EL (cell line): ENCODE results near the gene GRAP2.
"Not testable (repeated sequence)": the region's sequence is repeated elsewhere in the genome, so short reads cannot be mapped to it uniquely, and the experiment has no call there.

Experiments
- DNase-seq: peaks from one replicate; pipeline ENCODE4 v3.0.0-alpha.2; 2016

Gene GRAP2

GRCh38 chr22:39970742-39971141, 69.9 kb downstream of the GRAP2 start:
- DNase-seq: no peak

- DNase-seq: no peak
Measured at GRCh38 chr22:39972641-39973040, 71.8 kb downstream of the GRAP2 start.

DNA sequence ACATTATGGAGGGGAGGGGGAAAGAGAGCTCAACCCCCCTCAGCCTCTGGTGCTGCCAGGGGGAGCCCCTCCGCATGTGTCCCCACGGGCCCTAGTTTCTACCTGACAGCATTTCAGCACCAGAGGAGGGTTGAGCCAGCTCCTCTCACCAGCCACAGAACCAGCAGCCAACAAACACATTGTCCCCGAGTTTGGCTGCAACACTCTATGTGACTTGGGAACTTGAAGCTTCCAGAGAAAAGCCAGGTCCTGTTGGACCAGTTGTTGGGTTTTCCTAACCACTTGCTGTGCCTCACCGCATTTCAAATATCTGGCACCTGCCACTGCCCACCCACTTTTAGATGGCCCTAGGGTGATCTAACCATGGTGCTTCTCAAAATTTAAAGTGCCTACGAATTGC, 72.8 kb downstream of the GRAP2 start:
- no peak for DNase-seq

DNA sequence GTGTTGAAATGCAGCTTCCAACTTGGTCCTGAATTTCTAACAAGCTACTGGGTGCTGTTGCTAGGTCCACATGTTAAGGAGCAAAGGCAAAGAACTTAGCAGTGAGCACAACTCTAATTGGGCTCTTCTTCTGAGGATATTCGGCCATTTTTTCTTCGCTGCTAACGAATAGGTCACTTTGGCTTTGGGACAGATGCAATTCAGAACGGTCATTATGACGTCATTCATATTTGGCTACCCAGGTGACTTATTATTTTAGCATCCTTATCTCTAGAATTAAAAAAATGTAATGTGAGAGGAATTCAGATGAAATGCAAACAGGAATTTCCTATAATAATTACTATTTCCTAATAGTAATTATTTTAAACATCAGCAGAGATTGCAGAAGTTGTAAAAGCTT, 73.2 kb downstream of the GRAP2 start:
- no peak for DNase-seq

DNA sequence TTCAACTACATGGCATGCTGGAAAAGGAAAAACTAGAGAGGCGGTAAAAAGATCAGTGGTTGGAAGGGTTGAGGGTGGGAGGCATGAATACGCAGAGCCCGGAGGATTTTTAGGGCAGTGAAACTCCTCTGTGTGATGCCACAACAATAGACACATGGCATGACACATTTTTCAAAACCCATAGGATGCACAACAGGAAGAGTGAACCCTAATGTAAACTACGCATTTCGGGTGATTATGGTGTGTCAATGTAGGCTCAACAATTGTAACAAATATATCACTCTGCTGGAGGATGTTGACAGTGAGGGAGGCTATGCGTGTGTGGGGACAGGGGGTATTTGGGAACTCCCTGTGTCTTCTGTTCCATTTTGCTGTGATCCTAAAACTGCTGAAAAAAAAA, 78.2 kb downstream of the GRAP2 start:
- no peak for DNase-seq

GRCh38 chr22:39979458-39979857, 78.6 kb downstream of the GRAP2 start:
- no peak for DNase-seq

- DNase-seq: no peak
Measured at GRCh38 chr22:39980596-39980995, 79.7 kb downstream of the GRAP2 start.

- DNase-seq: no peak
Measured at GRCh38 chr22:39983346-39983745, 82.5 kb downstream of the GRAP2 start.

DNA sequence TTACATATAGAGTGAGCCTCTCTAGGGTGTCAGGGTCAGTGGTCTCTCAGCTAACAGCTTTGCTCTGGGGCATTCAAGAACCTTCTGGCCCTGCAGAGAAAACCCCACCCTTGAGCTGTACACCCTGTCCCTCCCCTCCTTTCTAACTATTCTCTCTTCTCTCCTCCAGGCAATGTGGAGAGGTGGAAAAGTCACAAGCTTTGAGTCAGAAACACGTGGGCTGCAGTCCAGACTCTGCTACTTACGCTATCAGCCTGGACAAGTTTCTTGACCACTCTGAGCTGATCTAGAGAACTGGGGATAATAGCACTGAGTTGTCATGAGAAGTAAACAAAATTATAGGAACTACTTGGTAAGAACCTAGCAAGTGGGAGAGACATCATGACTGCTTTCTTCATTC, 83.1 kb downstream of the GRAP2 start:
- no peak for DNase-seq

DNA sequence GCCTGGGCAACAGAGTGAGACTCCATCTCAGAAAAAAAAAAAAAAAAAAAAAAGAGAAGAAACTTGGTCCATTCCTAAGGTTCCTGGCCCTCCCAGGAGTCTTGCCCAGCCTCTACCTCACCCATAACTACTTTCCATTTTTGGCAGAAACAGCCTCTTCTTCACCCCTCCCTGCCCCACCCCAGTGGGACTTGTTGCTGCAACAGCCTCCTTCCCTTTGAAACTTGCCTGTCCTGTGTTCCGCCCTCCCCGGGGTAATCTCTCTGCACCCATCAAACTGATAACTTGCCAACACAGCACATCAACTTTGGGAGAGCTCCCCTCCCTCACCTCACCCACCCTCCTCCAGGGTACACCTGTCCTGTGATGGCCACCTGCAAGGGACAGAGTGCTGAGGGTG, 83.9 kb downstream of the GRAP2 start:
- DNase-seq: no peak

DNA sequence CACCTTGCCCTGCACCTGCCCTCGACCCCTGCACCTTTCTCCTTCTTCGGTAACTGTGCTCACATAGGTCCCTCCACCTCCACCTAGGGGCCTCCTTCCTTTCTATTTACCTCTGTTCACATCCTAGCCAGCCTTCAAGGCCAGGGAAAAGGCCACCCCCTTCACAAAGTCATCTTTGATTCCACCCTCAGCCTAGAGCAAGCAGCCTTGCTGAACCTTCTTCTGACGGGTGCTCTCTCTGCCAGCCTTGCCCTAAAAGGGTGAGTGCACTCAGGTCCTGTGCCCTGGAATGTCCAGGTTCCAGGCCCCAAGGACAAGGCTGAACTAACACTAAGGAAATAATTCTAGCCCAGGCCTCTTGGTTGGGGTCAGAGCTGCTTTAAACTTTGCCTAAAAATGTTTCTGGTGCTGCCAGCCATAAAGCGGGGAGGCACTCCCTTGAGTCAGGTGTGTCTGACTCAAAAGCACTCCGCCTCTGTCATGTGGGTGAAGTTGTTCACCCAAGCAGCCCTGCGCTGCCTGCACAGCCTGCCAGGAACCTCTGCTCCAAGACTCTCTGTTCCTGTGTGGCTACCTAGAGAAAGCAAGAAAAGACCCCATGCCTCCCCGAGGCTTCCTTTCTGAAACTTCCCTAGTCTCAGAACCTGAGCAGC, 84.6 kb downstream of the GRAP2 start:
- no peak for DNase-seq

- DNase-seq: no peak
Measured at GRCh38 chr22:39988386-39989114, 87.7 kb downstream of the GRAP2 start.

DNA sequence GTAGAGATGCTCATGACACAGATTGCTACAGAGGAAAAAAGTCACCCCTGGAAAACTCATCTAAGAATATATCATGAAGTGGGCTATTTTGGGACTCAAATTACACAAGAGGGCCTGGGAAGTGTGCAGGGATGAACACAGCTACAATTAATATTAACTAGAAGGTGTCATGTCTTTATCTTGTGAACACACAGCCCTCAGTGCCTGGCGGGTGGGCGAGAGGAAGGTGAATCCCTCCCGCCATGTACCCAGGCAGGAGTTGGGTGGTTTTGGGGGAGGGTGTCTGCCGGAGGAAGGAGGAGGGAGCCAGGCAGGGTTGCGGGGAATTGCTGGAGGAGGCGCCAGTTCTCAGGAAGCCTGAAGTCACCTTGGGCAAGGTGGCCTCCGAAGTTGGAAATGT, 88.7 kb downstream of the GRAP2 start:
- no peak for DNase-seq

- no peak for DNase-seq
Measured at GRCh38 chr22:39990686-39991085, 89.8 kb downstream of the GRAP2 start.

- DNase-seq: no peak
Measured at GRCh38 chr22:39991159-39991860, 90.4 kb downstream of the GRAP2 start.

- DNase-seq: no peak
Measured at GRCh38 chr22:39992088-39992826, 91.4 kb downstream of the GRAP2 start.

DNA sequence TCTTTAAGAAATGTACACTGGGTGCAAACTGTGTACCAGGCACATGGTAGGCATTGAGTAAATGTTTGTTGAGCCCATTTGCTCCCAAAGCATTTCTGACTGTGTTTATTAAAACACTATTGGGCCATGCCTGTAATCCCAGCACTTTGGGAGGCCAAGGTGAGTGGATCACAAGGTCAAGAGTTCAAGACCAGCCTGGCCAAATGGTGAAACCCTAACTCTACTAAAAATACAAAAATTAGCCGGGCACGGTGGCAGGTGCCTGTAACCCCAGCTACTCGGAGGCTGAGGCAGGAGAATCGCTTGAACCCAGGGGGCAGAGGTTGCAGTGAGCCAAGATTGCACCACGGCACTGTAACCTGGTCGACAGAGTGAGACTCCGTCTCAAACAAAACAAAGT, 92.0 kb downstream of the GRAP2 start:
- not testable (repeated sequence) for DNase-seq

DNA sequence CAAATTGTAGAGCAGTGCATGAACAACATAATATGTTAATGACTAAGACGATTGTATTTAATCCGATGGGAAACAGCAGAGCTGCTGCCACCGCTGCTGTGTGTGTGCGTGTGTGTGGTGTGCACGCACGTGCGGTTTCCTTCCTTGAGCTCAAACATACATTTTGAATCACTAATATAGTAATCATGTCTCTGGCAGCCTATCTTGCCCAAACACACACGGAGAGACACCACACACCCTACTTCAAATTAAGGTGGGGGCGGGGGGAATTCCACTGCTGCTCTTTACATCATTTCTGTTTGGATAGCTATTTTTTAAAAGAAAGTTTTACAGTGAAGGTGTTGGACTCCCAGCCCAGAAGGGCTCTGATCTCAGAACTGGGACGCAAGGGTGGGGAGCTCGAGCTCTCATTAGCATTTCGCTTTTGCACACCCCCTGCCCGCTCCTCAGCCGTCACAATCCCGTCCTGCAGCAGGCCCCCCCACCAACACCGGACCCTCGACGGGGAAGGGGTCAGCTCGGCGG, 93.2 kb downstream of the GRAP2 start:
- no peak for DNase-seq

DNA sequence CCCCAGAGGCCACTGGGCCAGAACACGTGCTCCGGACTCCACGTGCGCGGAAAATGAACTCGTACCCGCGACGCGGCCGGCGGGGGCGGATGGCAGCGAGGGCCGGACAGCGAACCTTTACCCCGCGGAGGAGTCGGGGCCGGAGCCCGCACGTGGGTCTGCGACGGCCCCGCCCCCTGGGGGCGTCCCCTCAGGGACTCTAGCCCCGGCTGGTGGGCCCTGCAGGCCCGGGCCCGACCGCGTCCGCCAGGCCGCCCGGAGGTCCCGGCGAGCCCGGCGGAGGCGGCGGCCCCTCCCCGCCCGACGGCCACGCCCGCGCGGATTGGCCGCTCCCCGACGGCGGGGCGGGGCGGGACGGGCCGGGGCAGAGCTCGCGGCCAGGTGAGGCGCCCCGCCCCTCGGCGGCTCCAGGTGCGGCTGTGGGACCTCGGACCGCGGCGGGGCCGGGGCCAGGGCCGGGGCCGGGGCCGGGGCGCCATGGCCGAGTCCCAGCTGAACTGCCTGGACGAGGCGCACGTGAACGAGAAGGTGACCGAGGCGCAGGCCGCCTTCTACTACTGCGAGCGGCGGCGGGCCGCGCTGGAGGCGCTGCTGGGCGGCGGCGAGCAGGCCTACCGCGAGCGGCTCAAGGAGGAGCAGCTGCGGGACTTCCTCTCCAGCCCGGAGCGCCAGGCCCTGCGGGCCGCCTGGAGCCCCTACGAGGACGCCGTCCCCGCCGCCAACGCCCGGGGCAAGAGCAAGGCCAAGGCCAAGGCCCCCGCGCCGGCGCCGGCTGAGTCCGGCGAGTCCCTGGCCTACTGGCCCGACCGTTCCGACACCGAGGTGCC, 93.9 kb downstream of the GRAP2 start, which contains the start of gene FAM83F:
Gene FAM83F, plus strand, starts transcription at position 389 of the 827 bp plus-strand sequence. Its CDS starts 89 bp downstream, at position 478.
- no peak for DNase-seq

- no peak for DNase-seq
Measured at GRCh38 chr22:39995393-39996252, 94.7 kb downstream of the GRAP2 start.

- no peak for DNase-seq
Measured at GRCh38 chr22:39996732-39997131, 95.8 kb downstream of the GRAP2 start.
